ENCODE data around the gene SPDYE4.

Gene SPDYE4

DNA sequence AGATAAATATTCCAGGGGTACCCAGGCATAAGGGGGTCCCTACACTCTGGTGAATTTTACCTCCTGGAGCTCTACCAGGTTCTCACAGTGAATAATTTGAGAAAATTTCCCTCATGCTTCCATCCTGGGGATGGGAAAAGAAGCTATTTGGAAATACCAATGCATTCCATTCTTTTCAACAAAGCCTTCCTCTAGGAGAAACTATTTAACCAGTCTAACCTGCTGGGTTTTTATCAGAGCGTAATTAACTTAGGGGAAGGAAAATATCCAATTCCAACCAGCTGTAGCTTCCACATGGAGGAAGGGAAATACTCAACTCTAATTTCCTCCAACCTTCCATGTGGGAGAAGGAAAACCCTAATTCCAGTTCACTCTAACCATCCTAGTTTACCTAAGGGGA, 23.8 kb upstream of the SPDYE4 start:
- Histone ChIP-seq H3K4me3 (ENCODE audit: low read depth, low read length) (no peak overlapping the region), H2AFZ (ENCODE audit: low read length, unreplicated experiment) (no peak overlapping the region), H3K36me3 (ENCODE audit: insufficient read depth, low read length) (no peaks in the 10 kb centered on the region), H3K27ac (ENCODE audit: low read depth, low read length) (no peak overlapping the region), H3K79me2 (ENCODE audit: control insufficient read depth, insufficient read depth, low read length, unreplicated experiment) (no peaks in the 10 kb centered on the region), H3K27me3 (ENCODE audit: insufficient read depth, low read length) (no peaks in the 10 kb centered on the region), H3K4me1 (ENCODE audit: control insufficient read depth, insufficient read depth, low read length, unreplicated experiment) (peaks cover 5% of the 10 kb centered on the region)

DNA sequence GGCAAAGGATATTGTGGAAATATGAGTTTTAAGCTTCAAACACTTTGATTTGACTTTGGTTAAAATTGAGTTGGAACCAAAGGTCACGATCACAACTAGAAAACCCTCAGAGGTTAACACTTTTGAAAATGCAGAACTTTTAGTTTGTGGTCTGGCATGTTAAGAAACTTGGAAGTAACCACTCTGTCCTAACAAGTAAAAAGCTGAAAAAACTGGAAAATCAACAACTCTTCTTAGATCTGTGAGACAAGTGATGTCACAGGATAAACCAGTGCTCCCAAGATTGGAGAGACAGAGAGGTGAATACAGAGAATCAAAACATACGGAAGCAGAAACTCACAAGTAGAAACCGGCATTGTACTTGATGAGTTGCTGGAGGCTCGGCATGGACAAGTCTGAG, 23.4 kb upstream of the SPDYE4 start:
- Histone ChIP-seq H3K36me3 (ENCODE audit: insufficient read depth, low read length) (no peaks in the 10 kb centered on the region), H3K27ac (ENCODE audit: low read depth, low read length) (no peak overlapping the region), H3K4me3 (ENCODE audit: low read depth, low read length) (no peak overlapping the region), H3K4me1 (ENCODE audit: control insufficient read depth, insufficient read depth, low read length, unreplicated experiment) (peaks cover 5% of the 10 kb centered on the region), H2AFZ (ENCODE audit: low read length, unreplicated experiment) (no peak overlapping the region), H3K27me3 (ENCODE audit: insufficient read depth, low read length) (no peaks in the 10 kb centered on the region), H3K79me2 (ENCODE audit: control insufficient read depth, insufficient read depth, low read length, unreplicated experiment) (no peaks in the 10 kb centered on the region)

DNA sequence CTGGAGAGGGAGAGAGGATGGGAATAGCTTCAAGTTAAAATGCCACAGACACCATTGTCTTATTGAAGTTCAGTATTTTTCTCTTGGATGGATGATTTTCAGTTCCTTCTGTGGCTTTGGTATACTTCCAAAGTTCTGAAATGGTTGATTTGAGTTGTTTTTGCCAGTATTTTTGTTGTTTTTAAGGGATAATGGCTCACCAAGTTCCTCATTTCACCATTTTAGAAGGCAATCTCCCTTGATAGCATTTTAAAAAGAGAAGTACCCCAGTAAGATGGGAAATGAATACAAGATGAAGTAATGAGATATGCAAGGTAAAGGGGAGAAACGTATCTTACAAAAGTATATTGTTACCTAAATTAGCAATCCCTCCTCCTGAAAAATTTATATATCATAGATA, 18.5 kb upstream of the SPDYE4 start:
- Histone ChIP-seq H3K4me1 (ENCODE audit: control insufficient read depth, insufficient read depth, low read length, unreplicated experiment) (peaks cover 5% of the 10 kb centered on the region), H3K36me3 (ENCODE audit: insufficient read depth, low read length) (no peaks in the 10 kb centered on the region), H3K4me3 (ENCODE audit: low read depth, low read length) (no peak overlapping the region), H3K79me2 (ENCODE audit: control insufficient read depth, insufficient read depth, low read length, unreplicated experiment) (no peaks in the 10 kb centered on the region), H3K27me3 (ENCODE audit: insufficient read depth, low read length) (peaks cover 3% of the 10 kb centered on the region; the same call in 1 of the 2 replicates), H2AFZ (ENCODE audit: low read length, unreplicated experiment) (no peak overlapping the region), H3K27ac (ENCODE audit: low read depth, low read length) (no peak overlapping the region)

DNA sequence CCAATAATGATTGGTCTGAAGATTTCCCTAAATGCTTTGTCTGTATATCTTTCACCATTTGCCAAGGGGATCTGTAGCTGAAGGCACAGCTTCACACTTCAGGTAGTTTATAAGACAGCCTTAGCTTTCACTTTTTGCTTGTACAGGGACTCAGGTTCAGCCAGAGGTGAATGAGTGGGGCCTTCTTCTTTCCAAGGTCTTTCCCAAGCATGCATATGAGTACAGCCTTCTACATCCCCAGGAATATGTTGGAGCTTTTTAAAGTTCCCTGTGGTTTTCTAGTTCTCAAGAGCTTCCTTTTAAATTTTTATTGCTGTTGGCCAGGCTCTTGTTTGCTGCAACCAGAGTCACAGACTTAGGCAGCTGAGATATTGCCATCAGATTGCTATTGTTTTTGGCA, 17.9 kb upstream of the SPDYE4 start:
- Histone ChIP-seq H3K36me3 (ENCODE audit: insufficient read depth, low read length) (no peaks in the 10 kb centered on the region), H3K79me2 (ENCODE audit: control insufficient read depth, insufficient read depth, low read length, unreplicated experiment) (no peaks in the 10 kb centered on the region), H3K4me3 (ENCODE audit: low read depth, low read length) (no peak overlapping the region), H3K27me3 (ENCODE audit: insufficient read depth, low read length) (peaks cover 3% of the 10 kb centered on the region; the same call in 1 of the 2 replicates), H3K4me1 (ENCODE audit: control insufficient read depth, insufficient read depth, low read length, unreplicated experiment) (peaks cover 5% of the 10 kb centered on the region), H2AFZ (ENCODE audit: low read length, unreplicated experiment) (no peak overlapping the region), H3K27ac (ENCODE audit: low read depth, low read length) (no peak overlapping the region)

DNA sequence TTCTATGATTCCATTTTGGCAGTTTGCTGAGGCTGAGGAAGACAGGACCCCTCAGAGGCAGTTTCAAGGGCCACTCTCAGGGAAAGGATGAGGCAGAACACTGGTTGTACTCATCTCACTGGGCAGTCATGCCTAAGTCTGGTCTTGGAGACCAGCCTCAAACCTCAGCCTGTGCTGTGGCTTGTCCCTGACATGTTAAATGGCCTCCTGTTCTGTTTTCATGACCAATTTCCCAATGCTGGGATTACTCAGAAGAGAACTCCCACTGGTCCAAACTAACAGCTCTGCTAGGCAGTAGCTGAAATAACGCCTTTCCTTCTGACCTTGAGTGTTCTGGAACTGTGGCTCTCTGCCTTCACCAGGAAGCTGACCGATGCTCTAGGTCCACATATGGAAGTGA, 8.4 kb upstream of the SPDYE4 start:
- Histone ChIP-seq H3K4me1 (ENCODE audit: control insufficient read depth, insufficient read depth, low read length, unreplicated experiment) (no peaks in the 10 kb centered on the region), H3K27ac (ENCODE audit: low read depth, low read length) (no peak overlapping the region), H3K36me3 (ENCODE audit: insufficient read depth, low read length) (no peaks in the 10 kb centered on the region), H3K27me3 (ENCODE audit: insufficient read depth, low read length) (peaks cover 38% of the 10 kb centered on the region), H2AFZ (ENCODE audit: low read length, unreplicated experiment) (no peak overlapping the region), H3K4me3 (ENCODE audit: low read depth, low read length) (no peak overlapping the region), H3K79me2 (ENCODE audit: control insufficient read depth, insufficient read depth, low read length, unreplicated experiment) (no peaks in the 10 kb centered on the region)

DNA sequence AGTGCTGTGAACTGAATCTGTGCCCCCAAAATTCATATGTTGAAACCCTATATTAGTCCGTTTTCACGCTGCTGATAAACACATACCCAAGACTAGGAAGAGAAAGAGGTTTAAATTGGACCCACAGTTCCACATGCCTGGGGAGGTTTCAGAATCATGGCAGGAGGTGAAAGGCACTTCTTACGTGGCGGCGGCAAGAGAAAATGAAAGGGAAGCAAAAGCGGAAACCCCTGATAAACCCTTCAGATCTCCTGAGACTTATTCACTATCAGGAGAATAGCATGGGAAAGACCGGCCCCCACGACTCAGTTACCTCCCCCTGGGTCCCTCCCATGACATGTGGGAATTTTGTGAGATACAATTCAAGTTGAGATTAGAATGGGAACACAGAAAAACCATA, 3.7 kb upstream of the SPDYE4 start:
- Histone ChIP-seq H3K4me3 (ENCODE audit: low read depth, low read length) (no peak overlapping the region), H3K79me2 (ENCODE audit: control insufficient read depth, insufficient read depth, low read length, unreplicated experiment) (no peaks in the 10 kb centered on the region), H3K27me3 (ENCODE audit: insufficient read depth, low read length) (peaks cover 51% of the 10 kb centered on the region), H3K36me3 (ENCODE audit: insufficient read depth, low read length) (no peaks in the 10 kb centered on the region), H3K27ac (ENCODE audit: low read depth, low read length) (no peak overlapping the region), H3K4me1 (ENCODE audit: control insufficient read depth, insufficient read depth, low read length, unreplicated experiment) (no peaks in the 10 kb centered on the region), H2AFZ (ENCODE audit: low read length, unreplicated experiment) (no peak overlapping the region)

DNA sequence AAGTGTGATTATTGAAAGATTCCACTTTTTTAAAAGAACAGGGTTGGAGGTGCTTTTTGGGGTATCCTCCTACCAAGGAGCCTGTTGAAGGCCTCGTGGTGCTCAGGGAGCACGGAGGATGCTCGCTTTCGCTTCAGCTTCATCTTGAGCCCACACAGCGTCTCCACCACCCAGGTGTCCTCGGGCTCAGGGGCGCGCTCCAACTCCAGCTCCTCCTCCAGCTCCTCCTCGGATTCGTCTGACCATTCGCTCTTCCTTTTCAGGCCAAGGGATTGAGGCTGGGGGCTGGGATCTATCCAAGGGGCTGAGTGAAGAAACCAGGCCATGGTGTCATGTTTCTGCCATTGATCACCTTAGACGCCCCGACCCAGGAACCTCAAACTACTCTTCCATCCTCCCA, 1.2 kb downstream of the SPDYE4 start:
- H3K36me3 ChIP-seq (ENCODE audit: insufficient read depth, low read length), result no peaks in the 10 kb centered on the region
- no peak overlapping the region for H3K4me3 ChIP-seq (ENCODE audit: low read depth, low read length)
- H3K27me3 ChIP-seq (ENCODE audit: insufficient read depth, low read length), result peaks cover 75% of the 10 kb centered on the region
- H2AFZ ChIP-seq (ENCODE audit: low read length, unreplicated experiment), result no peak overlapping the region
- H3K4me1 ChIP-seq (ENCODE audit: control insufficient read depth, insufficient read depth, low read length, unreplicated experiment), result no peaks in the 10 kb centered on the region
- no peaks in the 10 kb centered on the region for H3K79me2 ChIP-seq (ENCODE audit: control insufficient read depth, insufficient read depth, low read length, unreplicated experiment)
- no peak overlapping the region for H3K27ac ChIP-seq (ENCODE audit: low read depth, low read length)

DNA sequence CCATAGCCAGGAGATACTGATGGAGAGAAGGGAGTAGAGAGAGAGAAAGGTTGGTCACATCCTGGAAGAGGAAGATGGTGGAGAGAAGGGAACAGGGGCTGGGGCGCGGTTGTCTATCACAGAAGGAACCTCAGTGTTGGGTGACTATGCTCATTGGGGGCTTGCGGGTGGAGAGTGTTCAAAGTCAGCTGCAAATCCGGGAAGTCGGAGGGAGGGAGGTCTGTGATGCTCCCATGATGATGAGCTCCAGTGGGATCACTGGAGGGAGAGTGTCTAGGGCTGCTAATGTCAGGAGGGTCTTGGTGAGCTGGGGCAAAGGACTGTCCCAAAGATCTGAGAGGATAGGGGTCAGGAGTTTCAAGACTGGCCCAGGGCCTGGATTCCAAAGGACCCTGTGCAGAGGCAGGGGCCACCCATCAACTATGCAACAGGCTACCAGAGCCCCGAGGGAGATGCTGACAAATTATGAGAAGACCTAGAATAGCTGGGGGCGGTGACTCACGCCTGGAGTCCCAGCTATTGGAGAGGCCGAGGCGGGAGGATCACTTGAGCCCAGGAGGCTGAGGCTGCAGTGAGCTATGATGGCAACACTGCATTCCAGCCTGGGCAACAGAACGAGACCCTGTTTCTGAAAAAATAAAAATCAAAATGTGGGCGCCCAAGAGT, 2.6 kb downstream of the SPDYE4 start:
- Histone ChIP-seq H3K27me3 (ENCODE audit: insufficient read depth, low read length) (peaks cover 66% of the 10 kb centered on the region), H3K27ac (ENCODE audit: low read depth, low read length) (no peak overlapping the region), H2AFZ (ENCODE audit: low read length, unreplicated experiment) (no peak overlapping the region), H3K4me3 (ENCODE audit: low read depth, low read length) (no peak overlapping the region), H3K4me1 (ENCODE audit: control insufficient read depth, insufficient read depth, low read length, unreplicated experiment) (no peaks in the 10 kb centered on the region), H3K79me2 (ENCODE audit: control insufficient read depth, insufficient read depth, low read length, unreplicated experiment) (no peaks in the 10 kb centered on the region), H3K36me3 (ENCODE audit: insufficient read depth, low read length) (no peaks in the 10 kb centered on the region)

DNA sequence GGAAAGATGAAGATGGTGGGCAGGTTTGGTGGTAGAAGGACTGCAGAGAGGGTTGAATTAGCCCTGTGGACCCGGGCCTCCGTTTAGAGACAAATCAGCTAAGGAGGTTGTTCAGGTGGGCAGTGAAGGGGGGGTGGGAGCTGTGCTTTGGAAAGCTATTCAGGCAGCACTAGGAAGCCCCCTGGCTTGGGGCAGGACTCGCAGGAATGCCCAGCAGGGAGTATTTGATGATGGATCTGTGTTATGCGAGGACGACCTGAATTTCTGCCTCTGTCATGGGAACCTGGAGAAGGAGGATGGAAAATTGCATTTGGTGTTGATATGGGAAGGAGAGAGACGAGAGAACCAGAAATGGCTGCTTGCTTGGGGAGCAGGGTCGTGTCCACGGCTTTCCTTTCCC, 3.5 kb downstream of the SPDYE4 start:
- no peak overlapping the region for H3K27ac ChIP-seq (ENCODE audit: low read depth, low read length)
- H3K4me3 ChIP-seq (ENCODE audit: low read depth, low read length), result no peak overlapping the region
- H3K27me3 ChIP-seq (ENCODE audit: insufficient read depth, low read length), result peaks cover 59% of the 10 kb centered on the region
- no peaks in the 10 kb centered on the region for H3K36me3 ChIP-seq (ENCODE audit: insufficient read depth, low read length)
- H2AFZ ChIP-seq (ENCODE audit: low read length, unreplicated experiment), result no peak overlapping the region
- no peaks in the 10 kb centered on the region for H3K4me1 ChIP-seq (ENCODE audit: control insufficient read depth, insufficient read depth, low read length, unreplicated experiment)
- no peaks in the 10 kb centered on the region for H3K79me2 ChIP-seq (ENCODE audit: control insufficient read depth, insufficient read depth, low read length, unreplicated experiment)

DNA sequence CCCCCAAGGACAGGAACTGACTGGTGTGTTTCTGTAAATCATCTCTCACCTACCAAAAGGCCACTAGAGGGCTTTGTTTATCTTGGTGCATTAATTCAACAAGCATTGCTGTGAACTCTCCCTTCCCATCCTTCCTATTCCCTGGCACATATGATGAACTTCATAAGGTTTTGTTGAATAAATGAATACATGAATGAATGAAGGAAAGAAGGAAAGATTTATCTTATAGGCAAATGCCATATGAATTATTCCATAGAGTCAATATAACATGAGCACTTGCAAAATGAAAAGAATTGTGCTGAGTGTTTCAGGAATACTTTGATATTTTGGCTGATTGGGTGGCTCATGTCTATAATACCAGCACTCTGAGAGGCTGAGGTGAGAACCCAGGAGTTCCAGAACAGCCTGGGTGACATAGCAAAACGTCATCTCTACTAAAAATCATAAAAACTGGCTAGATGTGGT, 4.3 kb downstream of the SPDYE4 start:
- H3K36me3 ChIP-seq (ENCODE audit: insufficient read depth, low read length), result no peaks in the 10 kb centered on the region
- H2AFZ ChIP-seq (ENCODE audit: low read length, unreplicated experiment), result no peak overlapping the region
- H3K4me1 ChIP-seq (ENCODE audit: control insufficient read depth, insufficient read depth, low read length, unreplicated experiment), result no peaks in the 10 kb centered on the region
- no peak overlapping the region for H3K4me3 ChIP-seq (ENCODE audit: low read depth, low read length)
- no peak overlapping the region for H3K27ac ChIP-seq (ENCODE audit: low read depth, low read length)
- peaks cover 50% of the 10 kb centered on the region for H3K27me3 ChIP-seq (ENCODE audit: insufficient read depth, low read length)
- no peaks in the 10 kb centered on the region for H3K79me2 ChIP-seq (ENCODE audit: control insufficient read depth, insufficient read depth, low read length, unreplicated experiment)

DNA sequence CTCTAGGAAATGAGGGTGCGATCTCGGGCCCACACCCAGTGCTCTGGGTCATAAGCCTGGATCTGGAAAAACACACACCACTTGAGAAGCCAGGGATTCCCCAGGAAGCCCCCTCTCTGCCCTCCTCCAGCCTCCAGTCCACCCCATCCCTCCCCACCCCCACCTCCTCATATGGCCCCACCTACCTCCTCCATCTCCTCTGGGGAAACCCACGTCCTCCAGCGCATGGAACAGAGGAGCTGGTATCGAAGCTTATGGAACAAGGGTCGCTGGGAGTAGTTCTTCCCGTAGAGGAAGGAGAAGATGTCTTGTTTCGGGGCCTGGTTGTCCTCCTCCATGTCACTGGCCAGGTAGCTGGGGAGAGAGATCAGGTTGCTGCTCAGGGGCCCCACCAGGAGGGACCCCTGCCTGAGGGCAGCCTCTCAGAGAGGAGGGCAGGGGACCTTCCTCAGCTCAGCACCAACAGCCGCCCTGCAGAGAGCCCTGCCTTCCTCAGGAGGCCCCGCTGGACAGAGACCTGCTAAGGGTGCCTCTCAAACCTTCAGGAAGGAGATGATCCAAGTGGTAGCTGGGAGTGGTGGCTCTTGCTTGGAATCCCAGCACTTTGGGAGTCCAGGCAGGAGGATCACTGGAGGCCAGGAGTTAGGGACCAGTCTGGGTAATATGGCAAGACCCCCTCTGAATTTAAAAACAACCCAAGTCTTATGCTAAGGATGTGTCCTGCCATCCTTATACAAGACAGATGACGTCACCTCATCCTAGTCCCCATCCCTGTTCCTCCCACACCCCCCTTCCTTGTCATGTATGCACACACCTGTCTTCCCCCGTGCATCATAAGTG, 5.0 kb downstream of the SPDYE4 start:
- H3K4me1 ChIP-seq (ENCODE audit: control insufficient read depth, insufficient read depth, low read length, unreplicated experiment), result no peaks in the 10 kb centered on the region
- H3K36me3 ChIP-seq (ENCODE audit: insufficient read depth, low read length), result no peaks in the 10 kb centered on the region
- no peak overlapping the region for H2AFZ ChIP-seq (ENCODE audit: low read length, unreplicated experiment)
- no peaks in the 10 kb centered on the region for H3K79me2 ChIP-seq (ENCODE audit: control insufficient read depth, insufficient read depth, low read length, unreplicated experiment)
- H3K27ac ChIP-seq (ENCODE audit: low read depth, low read length), result no peak overlapping the region
- no peak overlapping the region for H3K4me3 ChIP-seq (ENCODE audit: low read depth, low read length)
- H3K27me3 ChIP-seq (ENCODE audit: insufficient read depth, low read length), result peaks cover 45% of the 10 kb centered on the region

All from ACC112 (cell line).